ENCODE measurements around the gene NCBP2.
"Not testable (repeated sequence)": the region's sequence is repeated elsewhere in the genome, so short reads cannot be mapped to it uniquely, and the experiment has no call there.

Gene NCBP2

DNA sequence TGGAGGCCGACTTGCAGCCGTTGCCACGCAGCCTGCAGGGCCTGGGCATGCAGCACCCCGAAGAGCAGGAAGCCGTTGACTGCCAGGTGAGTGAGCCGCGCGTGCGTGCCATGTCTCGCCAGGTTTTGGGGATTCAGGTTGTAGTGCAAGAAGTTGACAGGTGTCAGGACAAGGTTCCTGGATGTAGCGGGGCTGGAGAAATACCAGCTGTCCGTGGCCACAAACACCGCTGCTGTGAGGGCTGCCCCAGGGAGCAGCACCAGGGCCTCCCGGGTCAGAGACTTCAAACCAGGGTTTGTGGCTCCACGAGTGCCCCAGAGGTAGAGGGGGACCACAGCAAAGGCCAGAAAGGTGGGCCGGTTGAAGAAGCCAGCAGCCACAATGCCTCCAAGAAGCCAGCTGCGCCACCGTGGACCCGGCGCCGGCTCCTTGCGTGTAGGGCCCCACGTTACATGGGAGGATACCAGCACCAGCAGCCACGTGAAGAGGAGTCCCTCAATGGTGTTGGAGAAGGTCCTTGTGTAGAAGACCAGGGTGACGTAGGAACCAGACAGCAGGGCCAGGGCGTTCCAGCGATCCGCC lies 5.6 kb upstream of the NCBP2 start:
- H3K36me3 ChIP-seq (ENCODE audit: control insufficient read depth, insufficient read depth, low read length) = no peaks in the 10 kb centered on the region
- no peaks in the 10 kb centered on the region for H3K27me3 ChIP-seq (ENCODE audit: control insufficient read depth, insufficient read depth, low read length)
- no peak overlapping the region for H3K4me3 ChIP-seq (ENCODE audit: low read depth, low read length)
- no peaks in the 10 kb centered on the region for H3K9me3 ChIP-seq (ENCODE audit: control insufficient read depth, insufficient read depth, low read length)
- H3K4me1 ChIP-seq (ENCODE audit: control insufficient read depth, insufficient read depth, low read length) = no peaks in the 10 kb centered on the region
- no peak overlapping the region for H3K9ac ChIP-seq (ENCODE audit: low read depth, low read length)

DNA sequence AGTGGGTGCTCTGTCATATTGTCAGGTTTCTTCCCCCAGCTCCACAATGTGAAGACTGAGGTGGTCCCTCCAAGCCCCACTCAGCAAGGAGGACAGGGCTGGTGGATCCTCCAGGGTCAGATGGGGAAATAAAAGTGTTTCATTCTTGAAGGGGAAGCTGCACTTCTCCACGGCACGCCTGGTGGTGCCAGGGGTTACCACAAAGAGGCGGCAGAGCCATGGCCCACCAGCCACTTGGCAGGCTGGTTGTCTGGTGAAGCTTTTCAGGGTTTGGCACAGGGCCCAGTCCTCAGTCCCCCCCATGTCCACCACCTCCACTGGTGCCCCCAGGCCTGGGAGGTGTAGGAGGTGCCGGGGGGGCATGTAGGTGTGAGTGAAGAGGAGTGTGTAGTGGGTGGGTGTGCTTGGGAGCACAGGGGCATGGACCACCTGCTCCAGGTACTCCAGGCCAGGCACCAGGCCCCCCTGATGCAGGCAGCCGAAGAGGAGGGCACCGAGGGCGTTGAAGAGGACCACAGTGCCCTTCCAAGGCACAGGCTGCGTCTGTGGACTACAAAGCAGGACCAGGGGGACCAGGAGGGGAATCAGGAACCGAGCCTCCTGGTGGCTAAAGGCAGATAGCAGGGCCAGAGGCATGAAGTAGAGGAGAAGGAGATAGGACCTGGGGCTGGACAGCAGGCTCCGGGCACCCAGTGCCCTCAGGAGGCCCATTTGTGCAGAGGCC lies 5.0 kb upstream of the NCBP2 start:
- Histone ChIP-seq H3K9ac (ENCODE audit: low read depth, low read length) (no peak overlapping the region), H3K27me3 (ENCODE audit: control insufficient read depth, insufficient read depth, low read length) (no peaks in the 10 kb centered on the region), H3K36me3 (ENCODE audit: control insufficient read depth, insufficient read depth, low read length) (no peaks in the 10 kb centered on the region), H3K4me3 (ENCODE audit: low read depth, low read length) (no peak overlapping the region), H3K9me3 (ENCODE audit: control insufficient read depth, insufficient read depth, low read length) (no peaks in the 10 kb centered on the region), H3K4me1 (ENCODE audit: control insufficient read depth, insufficient read depth, low read length) (no peaks in the 10 kb centered on the region)

DNA sequence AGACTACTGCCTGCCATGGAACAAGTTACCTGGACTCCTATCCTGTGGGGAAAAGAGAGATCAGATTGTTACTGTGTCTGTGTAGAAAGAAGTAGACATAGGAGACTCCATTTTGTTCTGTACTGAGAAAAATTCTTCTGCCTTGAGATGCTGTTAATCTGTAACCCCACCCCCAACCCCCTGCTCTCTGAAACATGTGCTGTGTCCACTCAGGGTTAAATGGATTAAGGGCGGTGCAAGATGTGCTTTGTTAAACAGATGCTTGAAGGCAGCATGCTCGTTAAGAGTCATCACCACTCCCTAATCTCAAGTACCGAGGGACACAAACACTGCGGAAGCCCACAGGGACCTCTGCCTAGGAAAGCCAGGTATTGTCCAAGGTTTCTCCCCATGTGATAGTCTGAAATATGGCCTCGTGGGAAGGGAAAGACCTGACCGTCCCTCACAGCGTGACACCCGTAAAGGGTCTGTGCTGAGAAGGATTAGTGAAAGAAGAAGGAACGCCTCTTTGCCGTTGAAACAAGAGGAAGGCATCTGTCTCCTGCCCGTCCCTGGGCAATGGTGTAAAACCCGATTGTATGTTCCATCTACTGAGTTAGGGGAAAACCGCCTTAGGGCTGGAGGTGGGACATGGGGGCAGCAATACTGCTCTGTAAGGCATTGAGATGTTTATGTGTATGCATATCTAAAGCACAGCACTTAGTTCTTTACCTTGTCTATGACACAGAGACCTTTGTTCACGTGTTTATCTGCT lies 1.9 kb upstream of the NCBP2 start:
- peak overlapping the region; percentile 99 for H3K4me3 ChIP-seq (ENCODE audit: low read depth, low read length)
- not testable (repeated sequence) for H3K4me1 ChIP-seq (ENCODE audit: control insufficient read depth, insufficient read depth, low read length); H3K9ac ChIP-seq (ENCODE audit: low read depth, low read length)

DNA sequence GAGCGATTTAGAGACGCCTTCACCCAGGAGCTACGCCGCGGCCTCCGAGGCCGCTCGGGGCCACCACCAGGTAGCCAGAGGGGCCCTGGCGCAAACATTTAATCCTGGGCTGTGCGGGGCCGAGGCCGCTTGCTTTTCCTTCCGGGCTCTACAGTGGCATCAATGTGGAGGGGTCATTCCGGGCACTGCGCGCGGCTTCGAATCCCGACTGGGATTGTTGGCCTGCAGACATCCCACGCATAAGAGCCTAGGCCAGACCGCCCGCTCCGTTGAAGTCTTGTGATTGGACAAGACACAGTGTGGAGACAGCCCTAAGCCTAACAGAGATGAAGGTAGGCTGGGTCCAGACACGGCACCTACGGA lies 568 bp upstream of the NCBP2 start:
- H3K4me1 ChIP-seq (ENCODE audit: control insufficient read depth, insufficient read depth, low read length) = peaks cover 2% of the 10 kb centered on the region
- H3K36me3 ChIP-seq (ENCODE audit: control insufficient read depth, insufficient read depth, low read length) = peaks cover 19% of the 10 kb centered on the region
- H3K9ac ChIP-seq (ENCODE audit: low read depth, low read length) = peak overlapping the region; percentile 85
- H3K4me3 ChIP-seq (ENCODE audit: low read depth, low read length) = peak overlapping the region; percentile 99
- no peaks in the 10 kb centered on the region for H3K9me3 ChIP-seq (ENCODE audit: control insufficient read depth, insufficient read depth, low read length)
- no peaks in the 10 kb centered on the region for H3K27me3 ChIP-seq (ENCODE audit: control insufficient read depth, insufficient read depth, low read length)

More for the DNA sequence above, 1.9 kb upstream of the NCBP2 start:
- H3K27me3 ChIP-seq (ENCODE audit: control insufficient read depth, insufficient read depth, low read length); H3K9me3 ChIP-seq (ENCODE audit: control insufficient read depth, insufficient read depth, low read length): not testable (repeated sequence)
- peaks cover 11% of the 10 kb centered on the region for H3K36me3 ChIP-seq (ENCODE audit: control insufficient read depth, insufficient read depth, low read length)

DNA sequence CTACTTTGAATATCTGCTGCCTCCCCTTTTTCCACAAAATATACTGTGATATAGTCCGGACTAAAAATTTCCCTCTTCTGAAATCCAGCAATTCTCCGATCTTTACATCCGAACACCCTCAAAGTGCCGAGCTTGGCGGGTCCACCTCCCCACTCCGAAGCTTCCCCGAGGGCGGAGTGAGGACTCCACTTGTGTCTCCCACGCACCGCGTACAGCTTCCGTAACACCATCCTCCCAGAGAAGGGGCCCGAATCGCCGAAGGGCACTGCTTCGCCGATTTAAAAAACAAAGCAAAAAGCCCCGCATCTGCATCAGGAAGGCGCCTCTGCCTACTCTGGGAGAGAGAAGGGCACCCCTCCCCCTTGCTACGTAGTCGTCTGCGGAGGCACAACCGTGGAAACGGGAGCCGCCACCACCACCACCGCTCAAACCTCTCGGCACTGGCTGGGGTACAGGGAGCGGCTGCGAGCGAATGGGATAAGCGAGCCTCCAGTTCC lies 551 bp downstream of the NCBP2 start:
- peak overlapping the region; percentile 99 for H3K9ac ChIP-seq (ENCODE audit: low read depth, low read length)
- H3K36me3 ChIP-seq (ENCODE audit: control insufficient read depth, insufficient read depth, low read length) = peaks cover 30% of the 10 kb centered on the region
- peak overlapping the region; percentile 99 for H3K4me3 ChIP-seq (ENCODE audit: low read depth, low read length)
- H3K4me1 ChIP-seq (ENCODE audit: control insufficient read depth, insufficient read depth, low read length) = peaks cover 2% of the 10 kb centered on the region
- H3K9me3 ChIP-seq (ENCODE audit: control insufficient read depth, insufficient read depth, low read length) = no peaks in the 10 kb centered on the region
- H3K27me3 ChIP-seq (ENCODE audit: control insufficient read depth, insufficient read depth, low read length) = no peaks in the 10 kb centered on the region

DNA sequence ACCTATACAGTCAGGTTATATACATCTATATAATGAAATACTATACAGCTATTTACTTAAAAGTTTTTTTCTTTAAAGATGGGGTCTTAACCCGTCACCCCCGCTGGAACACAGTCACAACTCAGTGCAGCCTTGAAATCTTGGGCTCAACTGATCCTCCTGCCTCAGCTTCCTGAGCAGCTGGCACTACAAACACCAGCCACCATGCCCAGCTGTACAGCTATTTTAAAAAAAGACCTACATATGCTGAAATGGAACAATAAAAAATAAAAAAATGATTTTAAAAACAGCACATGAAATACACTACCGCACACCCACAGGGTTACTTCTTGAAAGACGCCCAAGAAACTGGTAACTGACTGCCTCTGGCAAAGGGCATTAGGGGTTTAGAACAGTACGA lies 3.8 kb downstream of the NCBP2 start:
- Histone ChIP-seq H3K4me1 (ENCODE audit: control insufficient read depth, insufficient read depth, low read length) (peaks cover 2% of the 10 kb centered on the region), H3K27me3 (ENCODE audit: control insufficient read depth, insufficient read depth, low read length) (no peaks in the 10 kb centered on the region), H3K4me3 (ENCODE audit: low read depth, low read length) (no peak overlapping the region), H3K9ac (ENCODE audit: low read depth, low read length) (no peak overlapping the region), H3K9me3 (ENCODE audit: control insufficient read depth, insufficient read depth, low read length) (no peaks in the 10 kb centered on the region), H3K36me3 (ENCODE audit: control insufficient read depth, insufficient read depth, low read length) (peaks cover 39% of the 10 kb centered on the region)

DNA sequence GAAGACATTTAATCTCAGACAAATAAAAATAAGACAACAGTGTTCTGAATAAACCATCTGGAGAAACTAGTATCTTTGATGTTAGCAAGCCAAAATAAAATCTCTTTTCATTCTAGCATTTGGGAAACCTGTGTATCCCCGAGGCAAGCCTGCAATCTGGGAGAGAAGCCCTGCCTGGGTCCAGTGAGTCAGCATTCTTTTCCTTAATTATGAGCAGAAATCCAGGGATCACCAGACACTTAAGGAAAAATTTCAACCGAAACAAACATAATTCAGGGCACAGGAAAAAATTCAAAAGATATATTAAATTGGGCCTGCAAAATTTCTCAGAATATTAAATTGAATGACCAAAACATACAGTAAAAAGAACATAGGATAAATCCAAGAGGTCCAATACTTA lies 4.2 kb downstream of the NCBP2 start:
- Histone ChIP-seq H3K4me3 (ENCODE audit: low read depth, low read length) (no peak overlapping the region), H3K27me3 (ENCODE audit: control insufficient read depth, insufficient read depth, low read length) (no peaks in the 10 kb centered on the region), H3K36me3 (ENCODE audit: control insufficient read depth, insufficient read depth, low read length) (peaks cover 39% of the 10 kb centered on the region), H3K4me1 (ENCODE audit: control insufficient read depth, insufficient read depth, low read length) (peaks cover 2% of the 10 kb centered on the region), H3K9me3 (ENCODE audit: control insufficient read depth, insufficient read depth, low read length) (no peaks in the 10 kb centered on the region), H3K9ac (ENCODE audit: low read depth, low read length) (no peak overlapping the region)

DNA sequence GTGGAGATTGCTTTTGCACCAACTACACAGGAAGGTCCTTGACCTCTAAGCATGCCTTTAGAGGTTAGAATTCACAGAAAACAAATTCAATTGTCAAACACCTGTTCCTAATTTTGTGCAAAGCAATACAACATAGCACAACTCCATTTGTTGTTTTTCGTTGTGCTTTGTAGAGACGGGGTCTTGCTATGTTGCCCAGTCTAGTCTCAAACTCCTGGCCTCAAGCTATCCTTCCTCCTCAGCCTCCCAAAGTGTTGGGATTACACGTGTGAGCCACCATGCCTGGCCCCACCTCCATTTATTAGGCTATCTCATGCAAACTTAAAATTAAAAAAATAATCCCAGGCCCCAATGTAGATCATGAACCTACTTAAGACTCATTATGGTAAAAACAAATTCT lies 6.0 kb downstream of the NCBP2 start:
- Histone ChIP-seq H3K4me3 (ENCODE audit: low read depth, low read length) (no peak overlapping the region), H3K4me1 (ENCODE audit: control insufficient read depth, insufficient read depth, low read length) (peaks cover 2% of the 10 kb centered on the region), H3K36me3 (ENCODE audit: control insufficient read depth, insufficient read depth, low read length) (peaks cover 35% of the 10 kb centered on the region)

DNA sequence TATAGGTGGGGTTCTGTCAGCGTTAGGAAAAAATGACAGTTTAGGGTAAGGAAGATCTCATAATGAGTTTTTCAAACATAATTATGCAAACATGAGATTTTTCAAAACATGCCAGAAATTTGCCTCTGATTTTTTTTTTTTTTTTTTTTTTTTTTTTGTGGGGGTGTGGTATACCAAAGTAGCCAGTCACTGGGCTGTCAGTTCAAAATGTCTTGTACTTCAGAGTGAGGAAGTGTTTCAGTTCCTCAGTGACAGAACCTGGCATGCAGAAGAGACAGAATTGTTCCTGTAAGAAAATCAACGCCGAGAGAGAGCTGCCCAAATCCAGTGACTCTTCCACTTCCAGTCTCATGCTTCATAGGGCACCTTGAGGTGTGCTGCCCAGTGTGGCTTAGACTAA lies 9.7 kb downstream of the NCBP2 start:
- peaks cover 17% of the 10 kb centered on the region for H3K36me3 ChIP-seq (ENCODE audit: control insufficient read depth, insufficient read depth, low read length)
- H3K4me3 ChIP-seq (ENCODE audit: low read depth, low read length) = no peak overlapping the region

More for the DNA sequence above, 6.0 kb downstream of the NCBP2 start:
- H3K27me3 ChIP-seq (ENCODE audit: control insufficient read depth, insufficient read depth, low read length) = no peaks in the 10 kb centered on the region
- no peak overlapping the region for H3K9ac ChIP-seq (ENCODE audit: low read depth, low read length)
- no peaks in the 10 kb centered on the region for H3K9me3 ChIP-seq (ENCODE audit: control insufficient read depth, insufficient read depth, low read length)

DNA sequence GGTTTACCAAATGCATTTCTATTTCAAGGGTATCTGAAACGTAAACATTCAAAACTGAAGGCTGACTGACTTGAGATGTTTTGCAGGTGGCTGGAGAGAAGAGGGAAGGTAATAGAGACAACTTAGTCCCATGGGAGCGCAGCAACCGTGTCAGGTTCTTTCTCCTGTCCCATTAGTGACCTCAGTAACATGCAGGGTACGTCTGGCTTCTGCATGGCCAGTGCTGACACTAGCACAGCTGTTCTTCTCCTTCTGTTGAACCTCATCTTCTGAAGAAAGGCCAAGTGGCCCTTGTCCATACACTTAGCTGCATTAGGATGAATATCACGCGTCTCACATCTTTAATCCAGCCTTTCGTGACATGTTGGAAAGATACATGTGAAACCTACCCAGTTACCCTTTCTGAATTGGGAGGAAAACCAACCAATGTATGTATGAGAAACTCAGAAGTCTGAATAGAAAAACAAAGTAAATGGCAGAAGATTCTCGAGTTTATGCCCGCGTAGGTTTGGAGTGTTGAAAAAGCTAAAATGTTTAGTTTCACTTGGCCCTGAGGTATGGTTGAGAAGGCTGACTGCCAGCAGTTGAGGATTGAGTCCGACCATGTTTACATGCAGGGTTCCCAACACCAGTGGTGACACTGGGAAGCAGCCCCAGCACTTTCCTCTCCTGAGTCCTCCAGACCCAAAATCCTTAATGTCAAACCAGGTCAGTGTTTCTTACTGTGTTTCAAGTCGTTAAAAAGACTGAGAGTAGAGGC lies 10.3 kb downstream of the NCBP2 start:
- Histone ChIP-seq H3K9ac (ENCODE audit: low read depth, low read length) (no peak overlapping the region), H3K9me3 (ENCODE audit: control insufficient read depth, insufficient read depth, low read length) (no peaks in the 10 kb centered on the region), H3K4me3 (ENCODE audit: low read depth, low read length) (no peak overlapping the region), H3K4me1 (ENCODE audit: control insufficient read depth, insufficient read depth, low read length) (no peaks in the 10 kb centered on the region), H3K27me3 (ENCODE audit: control insufficient read depth, insufficient read depth, low read length) (no peaks in the 10 kb centered on the region), H3K36me3 (ENCODE audit: control insufficient read depth, insufficient read depth, low read length) (peaks cover 12% of the 10 kb centered on the region)

More for the DNA sequence above, 9.7 kb downstream of the NCBP2 start:
- Histone ChIP-seq H3K9ac (ENCODE audit: low read depth, low read length) (no peak overlapping the region), H3K4me1 (ENCODE audit: control insufficient read depth, insufficient read depth, low read length) (no peaks in the 10 kb centered on the region), H3K27me3 (ENCODE audit: control insufficient read depth, insufficient read depth, low read length) (no peaks in the 10 kb centered on the region), H3K9me3 (ENCODE audit: control insufficient read depth, insufficient read depth, low read length) (no peaks in the 10 kb centered on the region)

DNA sequence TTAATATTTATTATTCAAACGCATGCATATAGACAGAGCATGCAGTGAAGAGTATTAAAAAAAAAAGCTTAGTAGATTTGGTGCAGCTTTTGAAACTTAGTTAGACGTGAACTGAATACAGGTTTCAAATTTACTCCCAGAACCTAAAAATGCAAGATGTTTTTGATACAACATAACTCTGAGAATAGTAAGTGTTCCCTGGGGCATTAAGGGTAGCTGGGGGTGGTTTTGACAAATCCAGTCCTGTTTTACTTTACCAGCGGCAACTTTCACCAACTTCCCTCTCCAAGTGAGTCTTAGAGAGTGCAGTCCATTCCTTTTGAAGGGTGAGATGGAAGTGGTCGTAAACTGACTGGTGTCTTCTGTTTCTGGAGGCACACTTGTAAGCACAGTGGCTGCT lies 11.2 kb downstream of the NCBP2 start:
- no peaks in the 10 kb centered on the region for H3K4me1 ChIP-seq (ENCODE audit: control insufficient read depth, insufficient read depth, low read length)
- no peak overlapping the region for H3K4me3 ChIP-seq (ENCODE audit: low read depth, low read length)
- no peaks in the 10 kb centered on the region for H3K27me3 ChIP-seq (ENCODE audit: control insufficient read depth, insufficient read depth, low read length)
- peaks cover 5% of the 10 kb centered on the region for H3K36me3 ChIP-seq (ENCODE audit: control insufficient read depth, insufficient read depth, low read length)
- no peak overlapping the region for H3K9ac ChIP-seq (ENCODE audit: low read depth, low read length)
- H3K9me3 ChIP-seq (ENCODE audit: control insufficient read depth, insufficient read depth, low read length) = no peaks in the 10 kb centered on the region

Measured in iPS-15b (cell line).